GM12891 (cell line): Measurements from ENCODE around the gene AIFM3. TPM values are rescaled to one million over a fixed set of nuclear protein-coding genes. Genes with fewer than 3 reads are reported as not detected.
"Not testable (repeated sequence)": the region's sequence is repeated elsewhere in the genome, so short reads cannot be mapped to it uniquely, and the experiment has no call there.

Experiments
- DNase-seq: peaks from one replicate; pipeline ENCODE4 v3.0.0; 2011; ENCODE audit warnings: low spot score; ENCODE audit not compliant: insufficient read length
- FAIRE-seq: peaks from 2 replicates; lab custom pipeline; 2011; peaks lifted over from hg19 to GRCh38; lab: Jason Lieb, UNC
- PAX5 ChIP-seq: IDR thresholded peaks from 2 replicates; pipeline ENCODE4 v1.6.1; 2011; ENCODE audit warnings: low read length, moderate library complexity, mild to moderate bottlenecking; ENCODE audit not compliant: insufficient read depth, severe bottlenecking
- POLR2A ChIP-seq: IDR thresholded peaks from 2 replicates; pipeline ENCODE4 v1.6.1; 2011; ENCODE audit warnings: low read depth, low read length, control low read depth
- POLR2AphosphoS5 ChIP-seq: IDR thresholded peaks from 2 replicates; pipeline ENCODE4 v1.6.1; 2011; ENCODE audit warnings: low read depth, low read length, control low read depth
- POU2F2 ChIP-seq: IDR thresholded peaks from 2 replicates; pipeline ENCODE4 v1.6.1; 2011; ENCODE audit warnings: low read depth, mild to moderate bottlenecking, control low read depth, low read length, moderate library complexity
- SPI1 ChIP-seq: IDR thresholded peaks from 2 replicates; pipeline ENCODE4 v1.6.1; 2011; ENCODE audit warnings: low read depth, low read length, control low read depth
- TAF1 ChIP-seq: IDR thresholded peaks from 2 replicates; pipeline ENCODE4 v1.6.1; 2011; ENCODE audit warnings: low read depth, low read length, control low read depth
- polyA plus RNA-seq: library from polyadenylated mRNA; unstranded; fragments of >200 nt; gene quantifications from one replicate; pipeline ENCODE4 v1.2.1, GENCODE V29; 2012; ENCODE audit warnings: low read depth, missing spikeins, inconsistent platforms; ENCODE audit not compliant: missing spikeins

The AIFM3 gene
- polyA plus RNA-seq: 0.98 TPM

DNA sequence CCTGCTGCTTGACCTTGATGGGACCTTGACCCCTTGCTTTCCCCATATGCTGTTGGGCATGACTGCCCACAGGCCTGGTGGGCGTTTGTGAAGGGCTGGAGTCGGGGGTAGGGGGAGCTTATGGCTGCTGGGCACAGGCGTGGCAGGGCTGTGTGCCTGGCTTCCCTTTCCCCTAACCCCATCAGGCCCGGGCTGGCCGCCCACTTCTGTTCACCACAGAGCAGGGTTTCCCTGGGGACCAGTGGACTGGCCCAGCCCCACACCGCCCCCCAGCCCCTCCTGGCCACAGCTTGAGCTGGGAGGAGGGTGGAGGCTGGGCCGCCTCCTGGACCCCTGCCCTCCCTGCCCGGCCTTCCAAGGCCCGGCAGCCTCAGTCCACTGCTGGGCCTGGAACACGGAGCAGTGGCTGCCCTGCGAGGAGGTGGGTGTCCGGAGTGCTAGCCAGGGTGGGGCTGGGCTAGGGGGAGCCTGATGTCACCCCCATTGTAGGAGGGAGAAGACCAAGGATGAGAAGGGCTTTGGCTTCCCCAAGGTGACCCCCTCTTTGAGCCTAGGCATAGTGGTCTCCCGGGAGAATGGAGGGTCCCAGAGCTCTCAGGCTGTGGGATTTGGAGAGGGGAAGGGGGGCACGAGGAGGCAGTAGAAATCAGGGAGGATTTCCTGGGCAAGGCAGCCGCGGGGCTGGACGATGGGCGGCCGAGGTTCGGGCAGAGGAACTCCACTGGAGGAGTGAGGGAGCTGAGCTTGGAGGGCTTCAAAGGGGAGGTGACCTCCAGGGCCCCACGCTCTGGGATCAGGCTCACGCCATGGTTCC is at the start of gene AIFM3:
Gene AIFM3, plus strand, starts transcription at position 373 of the 814 bp plus-strand sequence. CDS start 690 bp downstream, outside the sequence.
- DNase-seq: no peak
- FAIRE-seq: no peak
- TF ChIP-seq POLR2AphosphoS5: no peak
- no peak for TF ChIP-seq POU2F2
- no peak for TF ChIP-seq PAX5
- no peak for TF ChIP-seq POLR2A
- no peak for TF ChIP-seq SPI1
- TF ChIP-seq TAF1: no peak

DNA sequence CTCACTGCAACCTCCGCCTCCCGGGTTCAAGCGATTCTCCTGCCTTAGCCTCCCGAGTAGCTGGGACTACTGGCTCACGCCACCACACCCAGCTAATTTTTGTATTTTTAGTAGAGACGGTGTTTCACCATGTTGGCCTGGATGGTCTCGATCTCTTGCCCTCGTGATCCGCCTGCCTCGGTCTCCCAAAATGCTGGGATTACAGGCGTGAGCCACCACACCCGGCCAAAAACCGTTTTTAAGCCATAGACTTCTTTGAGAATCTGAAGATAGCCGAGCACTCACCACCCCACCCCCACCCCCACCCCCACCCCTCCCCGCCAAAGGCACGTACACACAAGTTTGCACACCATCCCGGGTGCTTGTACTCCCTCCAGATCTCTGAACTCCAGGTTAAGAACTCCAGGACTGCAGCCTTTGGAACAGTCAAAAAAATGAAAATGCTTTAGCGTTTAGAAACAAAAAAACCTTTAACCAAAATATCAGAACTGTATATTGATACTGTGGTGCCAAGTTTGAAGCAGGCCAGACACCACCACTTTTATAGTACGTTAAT is 48.3 kb upstream of the AIFM3 start:
- no peak for TF ChIP-seq POLR2AphosphoS5
- TF ChIP-seq PAX5: no peak
- TF ChIP-seq TAF1: no peak
- TF ChIP-seq SPI1: no peak
- no peak for TF ChIP-seq POLR2A
- TF ChIP-seq POU2F2: no peak
- FAIRE-seq: no peak
- no peak for DNase-seq

- FAIRE-seq (no peak), DNase-seq (no peak)
- TF ChIP-seq TAF1 (no peak), POLR2A (no peak), POU2F2 (no peak), PAX5 (no peak), POLR2AphosphoS5 (no peak), SPI1 (no peak)
Observed at GRCh38 chr22:20919718-20920117, 47.3 kb upstream of the AIFM3 start.

DNA sequence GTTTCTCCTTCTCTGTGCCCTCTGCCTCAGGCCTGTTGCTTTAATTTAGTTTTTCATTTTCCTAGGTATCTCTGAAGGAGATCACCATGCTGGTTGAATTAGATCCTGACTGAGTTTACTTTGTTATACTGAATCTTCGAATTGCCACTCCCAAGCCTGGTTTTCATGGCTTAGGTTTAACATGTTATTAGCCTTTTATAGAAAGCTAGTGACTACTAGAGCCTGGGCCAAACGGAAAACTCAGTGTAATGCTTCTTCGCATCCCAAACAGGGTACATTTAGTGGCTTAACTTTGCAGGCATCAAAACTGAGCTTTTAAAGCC is 46.2 kb upstream of the AIFM3 start:
- no peak for FAIRE-seq
- TF ChIP-seq POLR2AphosphoS5: no peak
- TF ChIP-seq TAF1: no peak
- no peak for TF ChIP-seq PAX5
- TF ChIP-seq POU2F2: no peak
- TF ChIP-seq POLR2A: no peak
- TF ChIP-seq SPI1: no peak

GRCh38 chr22:20922141-20922751 is 44.8 kb upstream of the AIFM3 start:
- FAIRE-seq (no peak), DNase-seq (no peak)
- TF ChIP-seq TAF1 (no peak), POLR2AphosphoS5 (no peak), POLR2A (no peak), PAX5 (no peak), SPI1 (no peak), POU2F2 (no peak)

More for the DNA sequence above, 46.2 kb upstream of the AIFM3 start:
- DNase-seq: no peak

DNA sequence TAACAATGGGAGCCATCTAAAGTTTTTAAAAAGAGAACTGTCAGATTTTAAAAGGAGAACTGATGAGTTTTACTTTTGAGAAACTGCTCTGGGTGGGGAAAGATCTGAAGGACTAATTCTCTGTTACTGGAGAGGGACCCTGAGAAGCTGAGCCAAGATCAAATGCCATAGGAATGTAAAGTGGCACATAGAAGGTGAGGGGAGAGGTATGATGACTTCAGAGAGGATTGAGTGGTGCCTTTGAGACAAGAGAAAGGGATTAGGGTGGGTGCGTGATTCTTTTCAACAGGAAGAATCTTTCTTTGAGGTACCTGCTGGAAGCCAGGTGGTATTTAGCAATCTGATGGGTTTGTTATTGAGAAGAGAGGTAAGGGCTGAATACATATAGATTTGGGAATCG is 40.8 kb upstream of the AIFM3 start:
- FAIRE-seq (no peak), DNase-seq (no peak)
- TF ChIP-seq POLR2A (no peak), SPI1 (no peak), POU2F2 (no peak), POLR2AphosphoS5 (no peak), TAF1 (no peak), PAX5 (no peak)

DNA sequence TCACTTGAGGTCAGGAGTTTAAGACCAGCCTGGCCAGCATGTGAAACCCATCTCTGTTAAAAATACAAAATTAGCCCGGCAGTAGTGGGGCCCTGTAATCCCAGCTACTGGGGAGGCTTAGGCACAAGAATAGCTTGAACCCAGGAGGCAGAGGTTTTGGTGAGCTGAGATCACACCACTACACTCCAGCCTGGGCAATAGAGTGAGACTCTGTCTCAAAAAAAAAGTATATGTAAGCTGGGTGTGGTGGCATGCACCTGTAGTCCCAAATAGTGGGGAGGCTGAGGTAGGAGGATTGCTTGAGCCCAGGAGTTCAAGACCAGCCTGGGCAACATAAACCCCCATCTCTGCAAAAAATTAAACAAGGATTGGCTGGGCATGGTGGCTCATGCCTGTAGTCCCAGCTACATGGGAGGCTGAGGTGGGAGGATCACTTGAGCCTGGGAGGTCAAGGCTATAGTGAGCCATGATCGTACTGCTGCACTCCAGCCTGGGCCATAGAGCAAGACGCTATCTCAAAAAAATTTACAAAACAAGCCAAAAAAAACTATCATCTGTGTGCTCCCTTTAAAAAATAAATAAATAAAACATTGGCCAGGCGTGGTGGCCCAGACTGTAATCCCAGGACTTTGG is 39.0 kb upstream of the AIFM3 start:
- no peak for FAIRE-seq
- no peak for TF ChIP-seq PAX5
- no peak for TF ChIP-seq POLR2AphosphoS5
- no peak for TF ChIP-seq POLR2A
- no peak for TF ChIP-seq SPI1
- TF ChIP-seq POU2F2: no peak
- no peak for TF ChIP-seq TAF1
- no peak for DNase-seq

- TF ChIP-seq PAX5: no peak
- no peak for TF ChIP-seq SPI1
- TF ChIP-seq TAF1: no peak
- TF ChIP-seq POLR2AphosphoS5: no peak
- TF ChIP-seq POLR2A: no peak
- no peak for TF ChIP-seq POU2F2
- DNase-seq (no peak), FAIRE-seq (no peak)
Observed at GRCh38 chr22:20928573-20928967, 38.5 kb upstream of the AIFM3 start.

GRCh38 chr22:20930004-20930403 is 37.1 kb upstream of the AIFM3 start:
- DNase-seq (no peak), FAIRE-seq (no peak)
- TF ChIP-seq POU2F2 (no peak), PAX5 (no peak), SPI1 (no peak), TAF1 (no peak), POLR2A (no peak), POLR2AphosphoS5 (no peak)

DNA sequence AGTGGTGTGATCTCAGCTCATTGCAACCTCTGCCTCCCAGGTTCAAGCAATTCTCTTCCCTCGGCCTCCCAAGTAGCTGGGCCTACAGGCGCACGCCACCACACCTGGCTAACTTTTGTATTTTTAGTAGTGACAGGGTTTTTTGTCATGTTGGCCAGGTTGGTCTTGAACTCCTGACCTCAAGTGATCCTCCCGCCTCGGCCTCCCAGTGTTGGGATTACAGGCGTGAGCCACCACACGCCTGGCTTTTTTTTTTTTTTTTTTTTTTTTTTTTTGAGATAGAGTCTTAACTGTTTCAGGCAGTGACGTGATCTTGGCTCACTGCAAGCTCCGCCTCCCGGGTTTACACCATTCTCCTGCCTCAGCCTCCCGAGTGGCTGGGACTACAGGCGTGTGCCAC is 36.6 kb upstream of the AIFM3 start:
- FAIRE-seq, DNase-seq: not testable (repeated sequence)
